Measurements from ENCODE around the gene LY86.
"Not testable (repeated sequence)": the region's sequence is repeated elsewhere in the genome, so short reads cannot be mapped to it uniquely, and the experiment has no call there.

The LY86 gene

GRCh38 chr6:6596529-6597328, 8.2 kb downstream of the LY86 start:
- no peak for DNase-seq (ENCODE audit: low spot score)

DNA sequence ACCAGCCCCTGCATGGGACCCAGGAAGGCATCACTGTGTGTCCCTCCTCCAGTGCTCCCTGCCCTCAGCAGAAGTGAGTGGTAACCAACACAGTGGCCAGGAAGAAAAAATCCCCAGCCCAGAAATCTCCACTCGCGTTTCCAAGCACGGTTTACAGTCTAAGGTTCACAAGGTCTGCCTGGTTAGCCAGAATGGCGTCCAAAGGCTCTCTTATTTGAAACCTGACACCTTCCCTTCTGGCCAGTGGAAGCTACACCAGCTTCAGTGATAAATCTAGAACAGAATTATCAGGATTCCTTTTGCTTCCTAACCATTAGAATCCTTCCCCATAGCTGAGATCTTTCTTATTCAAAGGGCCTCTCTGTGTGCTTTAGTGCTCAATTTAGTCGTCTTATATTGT, 9.2 kb downstream of the LY86 start:
- DNase-seq (ENCODE audit: low spot score): no peak

DNA sequence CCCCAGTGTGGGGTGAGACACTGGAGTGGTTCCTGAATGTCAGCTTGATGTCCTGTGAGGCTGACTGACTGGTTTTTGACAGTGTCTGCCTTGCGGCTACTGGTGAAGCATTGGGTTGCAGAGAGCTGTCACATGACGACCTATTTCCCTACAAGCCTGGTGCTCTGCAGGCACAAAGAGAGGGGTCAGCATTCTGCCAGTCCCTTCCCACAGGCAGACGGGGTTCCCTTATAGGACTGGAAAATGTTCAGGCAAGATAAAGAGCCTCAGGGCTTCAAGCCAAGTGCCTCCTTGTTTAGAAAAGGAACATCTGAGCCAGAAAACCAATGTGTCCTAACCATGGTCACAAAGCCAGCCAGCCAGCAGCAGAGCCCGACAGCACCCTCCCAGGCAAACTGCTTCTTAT, 11.0 kb downstream of the LY86 start:
- no peak for DNase-seq (ENCODE audit: low spot score)

- no peak for DNase-seq (ENCODE audit: low spot score)
Measured at GRCh38 chr6:6600875-6601274, 12.4 kb downstream of the LY86 start.

GRCh38 chr6:6602262-6602661, 13.7 kb downstream of the LY86 start:
- no peak for DNase-seq (ENCODE audit: low spot score)

GRCh38 chr6:6603317-6603716, 14.8 kb downstream of the LY86 start:
- DNase-seq (ENCODE audit: low spot score): no peak

DNA sequence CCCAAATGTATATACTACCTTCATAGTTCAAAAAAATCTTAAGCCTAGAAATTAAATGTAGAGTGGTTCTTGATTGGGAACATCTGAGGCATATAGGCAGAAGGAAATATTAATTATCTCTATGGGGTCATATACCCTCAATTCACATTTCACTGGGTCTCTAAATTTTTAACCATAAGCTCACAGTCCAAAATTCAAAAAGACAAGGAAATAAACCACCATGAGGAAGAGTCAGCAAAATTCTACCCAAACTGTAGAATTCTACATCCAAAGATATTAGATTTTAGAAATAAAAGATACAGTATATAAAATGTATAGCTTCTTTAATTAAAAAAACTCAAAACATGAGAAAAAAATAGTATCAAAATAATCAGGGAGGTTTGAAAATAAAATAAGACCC, 15.5 kb downstream of the LY86 start:
- no peak for DNase-seq (ENCODE audit: low spot score)

DNA sequence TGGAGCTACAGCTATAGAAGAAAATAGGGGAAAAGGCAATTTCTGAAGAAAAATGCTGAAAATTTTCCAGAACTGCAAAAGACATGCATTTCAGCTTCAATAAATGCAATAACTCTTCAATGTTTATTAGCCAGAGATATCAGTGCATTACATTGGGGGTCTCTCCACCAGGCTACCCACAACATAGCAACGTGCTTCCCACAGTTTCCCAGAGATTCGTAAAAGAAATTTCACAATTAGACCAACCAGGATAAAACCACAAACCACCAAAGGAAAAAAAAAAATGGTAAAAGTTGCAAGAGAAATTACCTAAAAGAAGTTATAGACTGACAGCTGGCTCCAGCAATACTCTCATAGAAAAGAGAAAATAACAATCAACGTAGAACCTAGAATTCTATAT, 16.0 kb downstream of the LY86 start:
- no peak for DNase-seq (ENCODE audit: low spot score)

- DNase-seq (ENCODE audit: low spot score): no peak
Measured at GRCh38 chr6:6605873-6606272, 17.4 kb downstream of the LY86 start.

GRCh38 chr6:6606391-6607030, 18.0 kb downstream of the LY86 start:
- DNase-seq (ENCODE audit: low spot score): not testable (repeated sequence)

- no peak for DNase-seq (ENCODE audit: low spot score)
Measured at GRCh38 chr6:6609450-6609849, 20.9 kb downstream of the LY86 start.

DNA sequence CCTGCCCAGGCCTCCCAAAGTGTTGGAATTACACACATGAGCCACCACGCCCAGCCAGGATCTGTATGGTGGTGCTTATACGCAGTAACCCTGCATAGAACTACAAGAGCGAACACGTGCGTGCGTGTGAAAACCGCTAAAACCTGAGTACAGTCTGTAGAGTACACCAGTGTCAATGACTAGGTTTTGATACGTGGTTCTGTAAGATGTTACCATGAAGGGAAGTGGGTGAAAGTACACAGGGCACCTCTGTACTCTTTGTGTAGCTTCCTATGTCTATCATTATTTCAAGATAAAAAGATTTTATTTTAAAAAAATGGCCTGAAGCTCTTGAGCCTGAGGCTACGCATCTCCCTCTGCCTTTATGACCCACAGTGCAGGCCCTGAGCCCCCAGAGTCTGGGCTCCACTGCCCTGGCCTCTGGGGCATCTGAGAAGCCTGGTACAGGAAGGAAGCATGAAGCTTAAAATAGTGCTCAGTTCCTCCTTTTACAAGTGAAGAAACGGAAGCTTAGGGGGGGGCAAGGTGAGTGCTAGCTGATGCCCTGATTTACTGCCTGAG, 21.6 kb downstream of the LY86 start:
- peak; percentile 25 for DNase-seq (ENCODE audit: low spot score)

DNA sequence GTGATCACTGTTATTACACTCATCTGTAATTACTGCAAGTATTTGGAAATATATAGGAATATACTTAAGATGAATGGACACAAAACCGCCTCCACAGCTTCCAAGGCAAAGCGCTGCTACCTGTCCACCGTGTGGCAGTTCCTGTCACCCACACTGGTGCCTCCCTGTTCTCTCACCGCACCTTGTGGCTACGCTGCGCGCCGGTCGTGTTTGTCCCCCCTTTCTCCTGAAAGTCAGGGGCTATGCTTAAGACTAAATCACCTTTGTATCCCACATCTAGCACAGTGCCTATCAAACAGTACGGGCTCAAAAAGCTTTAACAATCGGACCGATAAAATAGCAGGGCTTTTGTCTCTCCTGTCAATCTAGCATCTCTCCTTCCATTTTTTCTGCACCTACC, 23.0 kb downstream of the LY86 start:
- DNase-seq (ENCODE audit: low spot score): no peak

DNA sequence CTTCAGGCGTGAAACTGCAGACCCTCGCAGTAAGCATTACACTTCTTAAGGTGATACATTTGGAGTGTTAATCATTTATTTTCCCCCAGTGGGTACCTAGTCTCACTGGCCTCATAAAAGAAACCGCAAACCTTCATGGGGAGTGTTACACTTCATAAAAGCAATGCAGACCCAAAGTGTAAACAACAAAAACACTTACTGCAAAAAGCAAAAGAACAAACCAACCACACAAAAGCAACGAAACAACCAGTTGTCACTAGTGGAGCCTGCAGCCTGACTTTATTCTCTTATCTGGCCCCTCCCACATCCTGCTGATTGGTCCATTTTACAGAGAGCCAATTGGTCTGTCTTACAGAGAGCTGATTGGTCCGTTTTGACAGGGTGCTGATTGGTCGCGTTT, 23.8 kb downstream of the LY86 start:
- DNase-seq (ENCODE audit: low spot score): no peak

DNA sequence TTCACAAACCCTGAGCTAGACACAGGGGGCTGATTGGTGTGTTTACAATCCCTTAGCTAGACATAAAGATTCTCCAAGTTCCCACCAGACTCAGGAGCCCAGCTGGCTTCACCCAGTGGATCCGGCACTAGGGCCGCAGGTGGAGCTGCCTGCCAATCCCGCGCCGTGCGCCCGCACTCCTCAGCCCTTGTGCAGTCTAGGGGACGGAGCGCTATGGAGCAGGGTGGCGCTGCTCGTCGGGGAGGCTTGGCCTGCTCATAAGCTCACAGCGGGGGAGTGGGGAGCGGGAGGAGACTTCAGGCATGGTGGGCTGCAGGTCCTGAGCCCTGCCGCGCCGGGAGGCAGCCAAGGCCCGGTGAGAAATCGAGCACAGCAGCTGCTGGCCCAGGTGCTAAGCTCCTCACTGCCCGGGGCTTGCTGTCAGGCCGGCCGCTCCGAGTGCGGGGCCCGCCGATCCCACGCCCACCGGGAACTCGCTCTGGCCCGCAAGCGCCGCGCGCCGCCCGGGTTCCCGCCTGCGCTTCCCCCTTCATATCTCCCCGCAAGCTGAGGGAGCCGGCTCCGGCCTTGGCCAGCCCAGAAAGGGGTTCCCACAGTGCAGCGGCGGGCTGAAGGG, 24.7 kb downstream of the LY86 start:
- DNase-seq (ENCODE audit: low spot score): not testable (repeated sequence)

DNA sequence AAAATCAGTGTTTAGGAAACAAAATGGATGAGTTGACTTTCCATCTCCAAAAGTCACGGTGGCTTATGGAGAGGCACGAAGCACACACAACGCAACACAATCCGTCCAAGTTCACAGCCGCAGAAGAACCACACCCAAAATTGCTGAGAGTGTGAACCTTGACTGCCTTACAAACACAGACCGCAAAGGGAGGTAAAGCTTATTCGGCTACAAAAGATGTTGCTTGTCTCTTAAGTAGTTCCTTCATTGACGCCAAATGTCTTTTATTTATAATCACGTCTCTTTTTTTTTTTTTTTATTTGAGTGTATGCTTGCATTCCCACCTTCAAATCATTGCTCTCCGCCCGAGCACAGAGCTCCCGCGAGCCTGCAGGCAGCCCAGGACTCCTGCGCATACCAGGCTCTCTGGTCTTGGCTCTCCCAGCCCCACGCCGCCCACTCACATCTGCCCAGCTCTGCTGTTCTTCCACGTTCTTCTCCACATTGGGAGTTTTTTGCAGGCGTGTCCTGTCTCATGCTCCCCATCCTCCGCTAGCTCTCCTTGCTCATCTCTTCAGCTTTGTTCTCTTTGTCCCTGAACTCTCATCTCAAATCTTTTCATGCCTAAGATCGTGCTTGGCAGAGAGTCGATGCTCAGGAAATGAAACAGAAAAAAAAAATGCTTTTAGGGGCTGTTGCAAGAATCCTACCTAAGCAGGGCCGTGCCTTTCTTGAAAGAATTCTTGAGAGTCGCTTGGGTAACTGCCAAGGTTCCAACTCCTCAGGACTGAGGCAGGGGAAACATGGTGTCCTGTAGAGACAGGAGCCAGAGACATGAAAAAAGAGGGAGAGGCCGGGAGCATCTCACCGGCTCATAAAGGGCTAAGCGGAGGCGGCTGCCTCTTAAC, 25.8 kb downstream of the LY86 start:
- DNase-seq (ENCODE audit: low spot score): peak; percentile 42

GRCh38 chr6:6614983-6615349, 26.4 kb downstream of the LY86 start:
- DNase-seq (ENCODE audit: low spot score): no peak

GRCh38 chr6:6616656-6617055, 28.1 kb downstream of the LY86 start:
- DNase-seq (ENCODE audit: low spot score): no peak

DNA sequence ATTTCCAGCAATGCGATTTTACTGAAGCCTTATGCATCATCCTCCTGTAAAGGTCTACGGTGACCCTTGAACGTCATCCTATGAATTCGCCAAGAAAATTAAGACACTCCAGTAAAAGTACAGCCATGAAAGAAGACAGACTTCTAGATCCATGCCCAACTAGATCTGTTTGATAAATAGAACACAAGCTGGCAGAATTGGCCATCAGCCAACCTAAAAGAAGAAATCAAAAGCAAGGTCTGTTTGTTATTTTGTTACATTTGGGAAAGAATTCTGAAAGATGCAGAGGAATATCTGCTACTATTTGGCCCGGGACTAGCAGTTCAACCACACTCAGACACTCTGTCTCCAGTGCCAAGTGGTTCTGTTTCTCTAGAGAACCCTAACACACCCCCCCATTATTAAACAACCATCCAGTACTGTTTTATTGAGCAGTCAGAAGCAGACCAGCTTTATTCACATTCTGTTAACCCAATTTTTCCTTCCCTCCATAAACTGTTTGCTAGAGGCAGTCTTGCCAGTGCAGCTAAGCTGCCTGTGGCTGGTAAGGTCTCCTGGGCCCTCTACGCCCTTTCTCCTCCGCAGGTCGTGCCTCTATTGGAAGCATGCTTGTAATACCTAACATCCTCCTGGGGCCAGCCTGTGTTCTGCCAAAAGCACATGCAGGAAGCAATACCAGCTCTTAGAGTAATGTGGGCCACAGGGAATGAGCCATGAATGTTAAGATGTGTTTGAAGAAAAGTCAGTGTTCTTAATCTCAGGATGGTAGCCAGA, 30.7 kb downstream of the LY86 start:
- DNase-seq (ENCODE audit: low spot score): no peak

GRCh38 chr6:6620766-6621425, 32.4 kb downstream of the LY86 start:
- no peak for DNase-seq (ENCODE audit: low spot score)

DNA sequence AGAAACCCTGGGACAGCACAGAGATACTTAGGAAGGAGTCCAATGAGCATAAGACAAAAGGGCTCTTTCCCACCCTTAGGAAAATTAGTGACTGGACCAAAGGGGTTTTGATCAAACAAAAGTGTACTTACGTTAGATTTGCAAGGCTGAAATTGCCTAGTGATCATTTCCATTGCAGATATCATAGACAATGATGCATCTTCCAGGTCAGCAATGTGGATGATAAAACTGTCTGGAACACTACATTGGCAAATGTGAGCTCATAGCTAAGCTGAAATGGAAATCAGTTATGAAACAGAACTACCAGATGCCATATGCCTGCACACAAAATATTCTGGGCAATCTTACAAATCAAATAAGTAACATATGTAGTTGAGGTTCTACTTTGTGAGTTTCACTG, 34.0 kb downstream of the LY86 start:
- DNase-seq (ENCODE audit: low spot score): no peak

All from CD4-positive, alpha-beta T cell treated with Interleukin-15 for 4 hours (primary cell).